GM19468 (cell line): ENCODE data around the gene TEX14.
"Not testable (repeated sequence)": the region's sequence is repeated elsewhere in the genome, so short reads cannot be mapped to it uniquely, and the experiment has no call there.

ENCODE experiments used
- ATAC-seq: cut with Tn5 transposase; IDR thresholded peaks from one replicate; pipeline ENCODE4 v1.9.1; 2021; ENCODE audit warnings: mild to moderate bottlenecking, moderate library complexity, moderate number of reproducible peaks; ENCODE audit not compliant: unreplicated experiment; ENCODE audit errors: extremely low read depth

The TEX14 gene

DNA sequence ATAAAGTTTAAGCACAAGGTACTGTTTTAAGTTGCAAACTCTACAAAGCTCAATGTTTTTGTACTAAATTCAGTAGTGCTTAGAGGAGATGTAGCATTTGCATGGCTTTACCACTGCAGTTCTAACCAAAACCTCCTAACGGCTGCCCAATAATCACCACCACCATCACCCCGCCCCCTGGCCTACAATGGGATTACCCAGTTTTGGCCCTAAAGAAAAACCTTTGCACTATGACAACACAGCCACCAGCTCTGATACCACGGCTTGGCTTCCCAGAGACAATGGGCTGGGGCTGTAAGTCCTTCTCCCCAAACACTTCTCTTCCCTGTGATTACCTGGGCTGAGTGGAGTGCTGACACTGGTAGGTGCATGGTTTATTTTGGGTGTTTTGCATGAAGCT lies 119.0 kb downstream of the TEX14 start:
- no peak for ATAC-seq

DNA sequence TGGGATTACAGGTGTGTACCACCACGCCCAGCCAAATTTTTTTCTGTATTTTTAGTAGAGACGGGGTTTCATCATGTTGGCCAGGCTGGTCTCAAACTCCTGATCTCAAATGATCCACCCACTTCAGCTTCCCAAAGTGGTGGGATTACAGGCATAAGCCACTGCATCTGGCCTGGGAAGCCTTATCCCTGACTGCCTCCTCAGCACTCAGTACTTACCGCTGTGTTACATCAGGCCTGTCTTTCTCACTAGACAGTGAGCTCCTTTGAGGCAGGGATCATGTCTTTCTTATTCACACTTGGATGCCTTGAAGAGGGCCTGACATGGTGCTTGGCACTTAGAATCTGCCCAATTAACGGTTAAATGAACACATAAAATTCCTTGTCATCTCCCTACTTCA lies 121.1 kb downstream of the TEX14 start:
- ATAC-seq: no peak

DNA sequence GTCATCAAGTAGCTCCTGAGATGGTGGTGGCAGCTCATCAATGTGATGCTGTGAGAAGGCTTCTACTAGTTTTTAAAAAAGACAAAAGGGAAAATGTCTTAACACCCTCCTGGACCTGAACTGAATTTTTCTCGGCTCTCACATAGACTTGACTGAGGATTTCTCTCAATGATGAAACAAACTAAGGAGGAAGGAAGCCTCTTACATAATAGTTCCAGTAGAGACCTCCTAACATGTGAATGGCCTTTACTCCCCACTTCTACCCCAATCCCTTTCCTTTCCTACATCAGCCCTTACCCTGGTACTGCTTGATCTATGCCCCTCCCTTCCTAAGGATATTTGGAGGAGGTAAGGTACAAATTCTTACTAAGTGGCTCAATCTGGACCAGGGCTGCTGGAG lies 122.6 kb downstream of the TEX14 start:
- no peak for ATAC-seq

DNA sequence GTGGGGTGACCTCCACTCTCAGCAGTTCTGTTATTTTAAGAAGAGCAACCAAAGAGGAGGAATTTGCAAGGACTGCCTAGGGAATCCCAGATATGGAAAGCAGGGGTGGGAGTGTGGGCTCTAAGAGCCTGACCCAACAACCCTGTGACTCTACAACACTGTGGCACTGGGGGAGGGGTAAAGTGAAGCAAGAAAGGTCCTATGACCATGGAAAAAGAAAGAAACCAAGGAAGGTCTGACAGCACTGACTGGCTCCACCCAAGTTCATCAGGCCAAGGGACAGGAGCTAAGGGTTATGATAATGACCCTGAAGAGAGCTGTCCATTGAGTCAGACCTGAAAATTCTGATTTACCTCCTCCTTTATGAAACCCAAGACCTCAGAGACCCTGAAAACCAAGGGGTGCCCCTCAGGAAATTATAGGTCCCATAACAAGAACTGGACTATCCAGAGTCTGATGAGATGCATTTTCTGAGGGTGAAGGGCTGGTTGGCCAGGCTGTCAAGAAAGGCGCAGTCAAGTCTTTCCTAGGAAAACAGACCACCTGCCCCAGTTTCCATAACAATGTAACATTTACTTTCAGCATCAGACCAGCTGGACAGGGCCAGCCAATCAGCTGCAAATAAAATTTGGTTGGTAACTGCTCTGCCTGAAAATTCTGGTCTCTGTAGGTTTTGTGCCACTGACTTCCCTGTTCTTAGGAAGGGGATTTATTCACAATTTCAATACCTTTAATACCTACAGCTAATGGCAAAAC lies 123.6 kb downstream of the TEX14 start:
- no peak for ATAC-seq

DNA sequence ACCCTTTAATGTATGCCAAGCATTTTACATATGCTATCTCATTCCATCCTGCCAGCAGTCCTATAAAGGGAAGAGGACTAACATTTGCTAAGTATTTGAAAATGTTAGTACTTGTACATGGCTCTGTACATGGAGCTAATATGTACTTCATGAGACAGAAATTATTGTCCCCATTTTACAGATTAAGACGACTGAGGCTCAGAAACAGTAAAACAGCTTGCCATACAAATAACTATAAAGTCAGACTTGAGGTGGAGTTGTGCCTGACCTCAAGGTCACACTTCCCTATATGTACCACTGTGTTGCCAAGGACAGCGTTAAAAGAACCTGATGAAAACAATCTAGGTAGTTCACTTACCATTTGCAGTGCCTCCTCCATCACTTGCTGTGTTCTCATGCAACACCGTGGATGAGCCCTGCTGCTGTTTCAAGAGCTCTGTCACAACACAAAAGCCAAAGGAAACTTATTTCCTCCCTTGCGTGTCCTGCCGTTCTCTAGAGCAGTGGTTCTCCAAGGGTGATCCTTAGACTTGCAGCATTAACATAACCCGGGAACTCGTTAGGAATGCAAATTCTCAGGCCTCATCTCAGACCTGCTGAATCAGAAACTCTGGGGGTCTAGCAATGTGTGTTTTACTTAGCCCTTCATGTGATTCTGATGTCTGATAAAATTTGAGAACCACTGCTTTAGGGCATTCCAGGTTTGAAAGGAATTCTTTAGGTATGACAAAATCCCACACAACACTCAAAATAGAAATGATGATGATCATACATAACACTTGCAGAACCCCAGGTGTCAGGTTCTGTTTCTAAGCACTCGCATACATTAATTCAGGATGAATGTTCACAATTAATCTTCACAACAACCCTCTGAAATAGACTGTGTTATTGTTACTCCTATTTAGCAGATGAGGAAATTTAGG lies 126.2 kb downstream of the TEX14 start:
- no peak for ATAC-seq

DNA sequence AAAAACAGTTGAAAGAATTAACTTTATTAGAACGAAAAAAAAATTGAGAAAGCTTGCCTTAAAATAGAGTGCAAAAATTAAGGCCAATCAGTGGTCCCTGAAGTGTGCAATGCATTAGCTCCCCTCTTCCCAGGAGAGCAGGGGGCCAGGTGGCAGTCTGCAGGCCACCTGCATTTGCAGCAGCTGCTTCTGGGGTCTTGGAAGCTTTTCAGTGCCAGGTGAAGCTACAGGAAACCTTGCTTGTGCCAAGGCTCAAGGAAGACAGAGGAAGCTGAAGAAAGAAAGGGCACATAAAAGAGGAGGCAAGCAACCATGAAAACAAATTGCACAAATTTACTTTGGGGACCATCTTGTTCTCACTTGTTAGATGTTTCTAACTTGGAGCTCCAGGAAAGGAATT lies 126.9 kb downstream of the TEX14 start:
- no peak for ATAC-seq

DNA sequence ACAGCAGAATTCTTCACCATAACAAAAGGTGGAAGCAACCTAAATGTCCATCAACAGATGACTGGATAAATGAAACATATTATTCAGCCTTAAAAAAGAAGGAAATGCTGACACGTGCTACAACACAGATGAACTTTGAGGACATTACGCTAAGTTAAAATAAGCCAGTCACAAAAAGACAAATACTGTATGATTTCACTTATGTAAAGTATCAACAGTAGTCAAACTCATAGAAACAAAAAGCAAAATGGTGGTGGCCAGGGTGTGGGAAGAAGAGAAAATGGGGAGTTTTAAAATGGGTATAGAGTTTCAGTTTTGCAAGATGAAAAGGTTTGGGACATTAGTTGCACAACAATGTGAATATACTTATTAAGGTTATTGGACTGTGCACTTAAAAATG lies 127.6 kb downstream of the TEX14 start:
- ATAC-seq: no peak

DNA sequence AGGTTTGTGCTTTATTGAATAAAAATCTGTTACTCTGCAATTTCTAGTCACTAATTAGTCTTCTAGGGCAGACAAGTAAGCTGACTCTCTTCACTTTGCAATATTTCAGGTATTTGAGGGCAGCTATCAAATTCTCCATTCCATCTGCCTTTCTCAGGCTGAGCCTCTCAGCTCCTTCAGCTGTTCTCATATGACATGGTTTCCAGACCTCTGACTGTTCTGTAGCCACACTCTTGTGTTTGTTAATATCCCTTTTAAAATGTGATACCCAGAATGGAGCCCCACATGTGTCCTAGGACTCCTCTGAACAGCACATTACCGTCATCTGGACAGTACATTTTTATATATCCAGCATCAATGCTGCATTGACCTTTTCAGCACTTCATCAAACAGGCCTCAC lies 131.3 kb downstream of the TEX14 start:
- no peak for ATAC-seq

DNA sequence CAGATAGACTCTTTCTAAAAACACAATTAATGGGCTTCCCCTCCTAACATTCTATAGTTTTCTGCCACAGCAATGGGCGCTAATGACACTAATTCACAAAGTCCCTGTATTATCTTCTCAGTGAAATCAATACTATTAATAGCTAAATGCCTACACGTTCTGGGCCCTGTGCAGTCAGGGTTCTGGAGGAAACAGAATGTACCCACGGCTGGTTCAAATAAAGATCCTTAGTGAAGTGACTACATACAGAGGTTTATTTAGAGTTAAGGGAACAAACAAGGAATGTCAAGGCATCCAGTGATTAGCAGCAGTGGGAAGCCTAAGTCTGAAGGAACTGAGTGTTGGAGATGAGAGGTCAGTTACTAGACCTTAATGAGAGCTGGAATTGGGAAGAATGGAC lies 133.9 kb downstream of the TEX14 start:
- ATAC-seq: no peak

DNA sequence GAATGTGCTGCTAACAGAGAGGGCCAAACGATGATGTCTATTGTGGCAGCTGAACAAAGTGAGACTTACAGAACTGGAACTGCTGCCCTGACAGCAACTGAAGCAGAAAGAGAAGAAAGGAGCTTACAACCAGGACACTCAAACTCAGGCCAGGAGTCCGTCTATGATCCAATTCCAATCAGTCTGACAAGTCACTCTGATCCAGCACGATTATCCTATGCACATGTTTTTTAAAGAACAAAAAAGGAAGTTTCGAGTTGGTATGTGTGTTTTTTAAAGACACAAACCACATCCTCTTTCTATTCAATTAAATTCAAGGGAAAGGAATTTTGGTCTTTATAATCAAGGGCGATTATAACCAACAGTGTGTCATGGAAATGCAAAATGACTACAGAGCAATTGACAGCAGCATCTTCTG lies 135.0 kb downstream of the TEX14 start:
- no peak for ATAC-seq

DNA sequence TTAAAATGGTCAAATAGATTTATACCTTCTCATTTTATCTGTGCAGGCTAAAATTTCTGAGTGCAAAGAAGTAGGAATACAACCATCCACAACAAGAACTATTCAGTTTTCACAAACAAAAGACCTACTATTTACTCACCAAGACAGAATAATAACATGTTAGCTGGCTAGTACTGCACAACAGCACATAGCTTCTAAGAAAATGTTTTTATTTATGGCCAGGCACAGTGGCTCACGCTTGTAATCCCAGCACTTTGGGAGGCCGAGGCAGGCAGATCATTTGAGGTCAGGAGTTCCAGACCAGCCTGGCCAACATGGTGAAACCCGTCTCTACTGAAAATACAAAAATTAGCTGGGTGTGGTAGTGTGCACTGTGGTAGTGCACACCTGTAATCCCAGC lies 136.7 kb downstream of the TEX14 start:
- not testable (repeated sequence) for ATAC-seq

DNA sequence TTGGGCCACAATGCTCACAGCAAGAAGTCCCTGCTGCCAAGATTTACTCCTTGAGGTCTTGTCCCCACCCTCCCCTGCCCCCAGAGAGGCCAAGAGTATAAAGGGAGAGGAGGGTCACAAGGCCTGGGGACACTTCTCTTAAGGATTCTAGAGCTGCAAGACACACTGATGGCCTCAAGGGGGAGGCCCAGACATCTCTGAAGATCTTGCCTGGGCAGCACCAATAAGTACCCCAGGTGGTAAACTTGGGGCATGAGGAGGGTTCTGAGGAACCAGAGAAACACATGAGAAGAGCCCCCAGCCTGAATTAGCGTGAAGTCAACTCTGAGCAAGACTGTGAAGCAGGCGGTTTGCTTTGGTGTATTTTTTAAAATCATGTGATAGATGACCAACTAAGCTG lies 150.6 kb downstream of the TEX14 start:
- no peak for ATAC-seq

DNA sequence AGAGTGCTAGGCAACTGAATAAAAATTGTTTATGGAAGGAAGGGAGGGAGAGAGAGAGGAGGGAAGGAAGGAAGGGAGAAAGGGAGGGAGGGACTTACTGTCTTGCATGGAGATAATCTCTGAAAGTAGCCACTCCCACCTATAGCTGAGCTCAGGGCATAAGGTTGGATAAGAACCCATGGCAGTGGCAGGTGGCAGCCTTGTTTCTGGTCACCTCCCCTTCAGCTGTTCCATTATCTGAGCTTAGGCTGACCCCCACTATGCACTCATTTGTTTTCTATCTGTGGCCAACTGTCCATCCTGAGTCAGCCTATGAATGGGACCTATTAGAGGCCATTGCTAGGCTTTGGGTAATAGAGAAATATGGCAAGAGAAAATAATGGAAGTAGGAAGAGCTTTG lies 152.1 kb downstream of the TEX14 start:
- no peak for ATAC-seq

DNA sequence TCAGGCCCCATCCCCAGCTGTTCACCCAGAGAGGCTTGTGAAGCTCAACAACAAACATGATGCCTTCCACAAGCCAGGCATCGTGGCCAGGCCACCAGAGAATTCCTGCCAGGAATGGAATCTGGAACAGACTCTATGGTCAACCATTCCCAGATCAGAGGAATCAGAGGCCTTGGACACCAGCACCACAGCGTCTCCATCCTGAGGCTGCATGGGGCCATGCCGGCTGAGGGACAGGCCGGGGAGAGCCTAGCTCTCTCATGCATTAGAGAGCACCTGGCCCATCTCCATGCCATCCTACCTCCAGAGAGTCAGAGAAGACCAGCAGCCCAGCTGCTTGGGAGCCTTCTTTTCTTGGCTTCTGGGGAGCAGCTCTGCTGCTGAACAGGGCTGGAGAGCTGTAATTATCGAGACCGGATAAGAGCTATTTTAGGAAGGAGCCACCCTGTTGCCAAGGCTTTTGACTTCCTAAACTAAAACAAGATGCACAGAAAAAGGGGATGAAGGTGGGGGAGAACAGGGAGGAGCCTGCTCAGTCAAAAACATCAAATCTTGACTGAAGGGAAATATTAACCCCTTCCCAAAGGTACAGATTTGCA lies 152.9 kb downstream of the TEX14 start:
- ATAC-seq: no peak

DNA sequence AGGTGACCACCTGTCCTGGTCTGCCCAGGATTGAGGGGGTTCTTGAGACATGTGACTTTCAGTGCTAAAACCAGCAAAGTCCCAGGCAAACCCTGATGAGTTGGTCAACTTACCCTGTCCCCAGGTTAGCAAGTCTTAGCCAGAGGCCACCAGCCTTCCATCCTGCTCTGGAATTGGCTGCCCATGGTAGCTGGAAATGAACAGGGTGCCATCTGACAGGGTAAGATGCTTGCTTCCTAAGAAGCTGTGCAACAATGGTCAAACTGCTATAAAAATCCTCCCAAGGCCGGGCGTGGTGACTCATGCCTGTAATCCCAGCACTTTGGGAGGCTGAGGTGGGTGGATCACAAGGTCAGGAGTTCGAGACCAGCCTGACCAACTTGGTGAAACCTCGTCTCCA lies 154.6 kb downstream of the TEX14 start:
- ATAC-seq: no peak

DNA sequence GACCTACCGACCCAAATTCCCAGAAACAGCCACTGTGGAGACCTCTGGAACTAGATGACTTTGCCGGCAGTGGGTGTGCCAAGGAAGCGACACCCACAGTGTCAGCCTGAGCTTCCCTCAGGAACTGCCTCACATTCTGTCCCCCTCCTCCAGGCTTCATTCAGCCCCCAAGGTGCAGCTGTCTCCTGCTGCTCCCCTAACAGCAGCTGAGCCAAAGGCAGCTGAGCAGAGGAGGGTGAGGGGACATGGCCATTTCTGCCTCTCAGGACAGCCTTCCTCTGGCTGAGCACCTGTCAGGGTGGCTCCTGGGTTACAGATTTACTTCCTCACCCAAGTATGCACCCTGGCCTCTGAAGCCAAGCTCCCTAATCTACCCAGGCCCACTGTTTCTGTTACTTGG lies 155.3 kb downstream of the TEX14 start:
- ATAC-seq: no peak

DNA sequence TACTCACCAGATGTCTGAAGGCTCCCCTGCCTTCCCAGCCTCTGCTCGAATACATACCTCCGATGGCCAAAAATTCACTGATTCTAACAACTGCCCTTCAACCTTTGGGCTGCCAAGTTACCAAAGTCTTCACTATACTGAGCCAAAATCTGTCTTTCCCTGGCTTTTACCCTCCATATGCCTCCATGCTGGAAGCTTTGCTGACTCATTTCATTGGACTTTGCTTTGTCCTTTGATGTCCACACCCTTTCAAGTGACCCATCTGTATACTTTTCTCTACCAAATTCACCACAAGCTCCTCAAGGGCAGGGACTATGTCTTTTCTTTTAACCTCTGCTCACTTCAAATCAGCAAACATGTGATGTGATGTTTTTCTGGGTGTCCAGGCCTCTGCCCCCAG lies 156.4 kb downstream of the TEX14 start:
- no peak for ATAC-seq

DNA sequence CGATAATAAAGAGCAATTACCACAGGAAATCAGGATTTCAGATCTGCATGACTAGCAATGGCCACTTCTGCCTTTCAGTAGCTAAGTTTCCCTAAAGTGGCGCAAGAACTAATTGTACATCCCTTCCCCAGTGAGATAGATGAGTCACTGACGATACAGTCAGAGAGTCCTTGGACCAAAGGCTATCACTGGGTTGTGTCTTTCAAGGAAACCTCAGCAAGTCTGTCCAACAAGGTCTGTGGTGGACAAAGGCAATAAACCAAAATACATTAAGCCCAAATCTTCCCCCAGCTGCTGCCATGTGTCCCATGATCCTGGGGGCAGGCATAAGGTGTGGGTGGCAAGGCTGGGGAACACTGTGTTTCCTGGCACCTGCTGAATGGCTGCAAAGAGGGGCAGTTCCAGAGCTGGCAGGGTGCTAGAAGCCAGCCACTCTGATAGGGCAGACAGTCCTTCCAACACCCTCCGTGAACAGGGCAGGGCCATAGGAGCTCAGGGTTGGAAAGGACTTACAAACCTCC lies 156.9 kb downstream of the TEX14 start:
- ATAC-seq: no peak

DNA sequence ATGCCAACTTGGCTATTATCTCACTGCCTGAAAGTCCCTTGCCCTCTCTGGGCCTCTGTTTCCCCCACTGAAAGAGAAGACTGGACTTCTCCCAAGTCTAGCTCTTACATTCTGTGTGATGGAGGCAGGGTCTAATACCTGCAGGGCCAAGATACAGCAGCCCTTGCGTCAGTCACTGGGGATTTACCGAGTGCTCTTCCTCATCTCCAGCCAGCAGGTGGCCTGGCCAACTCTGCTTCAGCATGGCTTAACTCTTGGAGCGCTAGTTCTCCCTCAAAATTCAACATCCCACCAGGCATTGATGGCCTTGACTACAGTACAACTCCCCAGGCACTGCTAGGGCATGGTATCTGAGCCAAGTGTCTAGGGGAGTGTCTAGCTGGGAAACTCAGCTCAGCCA lies 157.5 kb downstream of the TEX14 start:
- no peak for ATAC-seq

DNA sequence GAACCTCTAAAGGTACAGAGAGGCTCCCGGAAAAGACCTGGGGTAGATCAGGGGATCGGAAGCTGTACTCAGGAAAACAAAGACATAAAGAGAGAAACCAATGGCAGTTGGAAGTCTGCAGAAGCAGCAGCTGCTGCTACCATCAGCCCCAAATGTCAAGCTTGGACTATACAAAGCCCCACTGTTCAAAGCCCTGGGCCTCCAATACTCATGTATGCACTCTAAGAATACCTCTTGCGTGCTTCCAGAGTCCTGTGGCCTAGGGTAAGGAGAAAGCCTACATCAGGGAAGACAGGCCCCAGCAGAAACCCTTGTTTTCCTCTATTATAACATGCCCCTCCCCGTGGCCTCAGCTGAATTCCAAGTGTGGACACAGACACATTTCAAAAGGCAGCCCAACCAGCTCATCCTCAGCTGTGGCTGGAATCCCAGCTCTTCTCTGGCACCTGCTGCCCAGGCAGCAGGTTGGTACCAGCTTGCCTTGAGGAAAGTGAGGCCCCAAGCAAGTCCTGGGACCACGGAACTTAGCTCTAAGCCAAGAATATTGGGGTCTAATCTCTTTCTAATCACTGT lies 158.1 kb downstream of the TEX14 start:
- ATAC-seq: no peak

DNA sequence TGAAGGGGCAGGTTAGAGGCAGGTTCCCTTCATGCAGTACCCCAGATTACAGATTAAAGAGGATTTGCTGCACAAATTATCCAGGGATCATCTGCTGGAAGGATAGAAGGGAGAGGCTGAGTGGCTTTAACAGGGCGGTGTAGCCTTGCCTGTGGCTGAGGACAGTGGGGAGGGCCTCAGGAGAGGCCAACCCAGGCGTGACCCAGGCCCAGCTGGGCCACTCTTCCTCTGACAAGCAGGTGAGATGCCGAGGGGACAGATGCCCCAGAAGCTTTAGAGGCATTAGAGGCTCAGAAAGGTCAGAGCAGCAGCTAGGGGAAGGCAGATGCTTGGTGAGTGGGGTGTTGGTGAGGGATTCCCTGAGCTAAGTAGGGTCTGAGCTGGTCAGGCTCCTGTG lies 159.3 kb downstream of the TEX14 start:
- ATAC-seq: no peak
